ENCODE measurements around the gene CALHM6. TPM values are rescaled to one million over a fixed set of nuclear protein-coding genes. Genes with fewer than 3 reads are reported as not detected.

The CALHM6 gene
- total RNA-seq, 1 experiment from 2014 or later: 0.44 TPM

GRCh38 chr6:116476002-116476678, 15.0 kb downstream of the CALHM6 start (continued):
- no peak for TF ChIP-seq IRF1 (CRISPR knock-in tag; IDR thresholded peaks at IDR 0.05)

- H3K27me3 Mint-ChIP-seq (ENCODE audit: low read depth): no peaks in the 10 kb centered on the region; the same call in 1 of the 2 replicates
- TF ChIP-seq ZNF396 (CRISPR knock-in tag; IDR thresholded peaks at IDR 0.05; ENCODE audit: borderline replicate concordance) (no peak), NFYB (CRISPR knock-in tag; conservative IDR thresholded peaks at IDR 0.05; ENCODE audit: low read depth) (no peak), ERG (CRISPR knock-in tag; IDR thresholded peaks at IDR 0.05) (no peak), ZBTB43 (CRISPR knock-in tag; IDR thresholded peaks at IDR 0.05) (no peak)
- no peaks in the 10 kb centered on the region for H3K9me3 Mint-ChIP-seq
- no peaks in the 10 kb centered on the region for H3K4me1 Mint-ChIP-seq
- DNase-seq (ENCODE audit: low spot score) (no peak), ATAC-seq (no peak)
- CTCF ChIA-PET: no interaction called here
- POLR2A ChIA-PET: no interaction called here
- H3K27ac Mint-ChIP-seq: no peak overlapping the region
- H3K36me3 Mint-ChIP-seq: no peaks in the 10 kb centered on the region
- no peak overlapping the region for H3K4me3 Mint-ChIP-seq
Measured at GRCh38 chr6:116482780-116483179, 21.6 kb downstream of the CALHM6 start.

GRCh38 chr6:116483616-116484015, 22.4 kb downstream of the CALHM6 start:
- H3K4me1 Mint-ChIP-seq: no peaks in the 10 kb centered on the region
- ATAC-seq (no peak), DNase-seq (ENCODE audit: low spot score) (no peak)
- H3K36me3 Mint-ChIP-seq: no peaks in the 10 kb centered on the region
- POLR2A ChIA-PET: no interaction called here
- no peaks in the 10 kb centered on the region; the same call in 1 of the 2 replicates for H3K27me3 Mint-ChIP-seq (ENCODE audit: low read depth)
- H3K27ac Mint-ChIP-seq: no peak overlapping the region
- H3K4me3 Mint-ChIP-seq: no peak overlapping the region
- TF ChIP-seq ZNF416 (CRISPR knock-in tag; IDR thresholded peaks at IDR 0.05) (no peak), CREB1 (CRISPR knock-in tag; IDR thresholded peaks at IDR 0.05) (no peak), CBFB (CRISPR knock-in tag; IDR thresholded peaks at IDR 0.05; ENCODE audit: low read depth) (no peak), IRF1 (CRISPR knock-in tag; IDR thresholded peaks at IDR 0.05) (no peak), ESRRA (CRISPR knock-in tag; IDR thresholded peaks at IDR 0.05; ENCODE audit: borderline replicate concordance) (no peak), ZNF512 (CRISPR knock-in tag; IDR thresholded peaks at IDR 0.05; ENCODE audit: borderline replicate concordance) (no peak), CTCF (IDR thresholded peaks at IDR 0.05) (no peak), ZNF281 (CRISPR knock-in tag; IDR thresholded peaks at IDR 0.05) (no peak), GTF2I (CRISPR knock-in tag; conservative IDR thresholded peaks at IDR 0.05) (no peak), ZNF396 (CRISPR knock-in tag; IDR thresholded peaks at IDR 0.05; ENCODE audit: borderline replicate concordance) (no peak), IRF2 (CRISPR knock-in tag; IDR thresholded peaks at IDR 0.05; ENCODE audit: borderline replicate concordance, low read depth) (no peak), TCF7 (CRISPR knock-in tag; IDR thresholded peaks at IDR 0.05; ENCODE audit: low read depth) (no peak), KAT7 (CRISPR knock-in tag; IDR thresholded peaks at IDR 0.05; ENCODE audit: borderline replicate concordance) (no peak), CDX4 (CRISPR knock-in tag; IDR thresholded peaks at IDR 0.05; ENCODE audit: borderline replicate concordance) (no peak), USF2 (CRISPR knock-in tag; IDR thresholded peaks at IDR 0.05) (no peak)
- CTCF ChIA-PET: no interaction called here
- peaks cover 3% of the 10 kb centered on the region; the same call in 1 of the 2 replicates for H3K9me3 Mint-ChIP-seq
